Right cardiac atrium (tissue), 5 donors: ENCODE data around the gene KDM4E. TPM values are rescaled to one million over a fixed set of nuclear protein-coding genes. Genes with fewer than 3 reads are reported as not detected.

Experiments
- ATAC-seq, 2 donors: fragments of 200-7000 bp; cut with Tn5 transposase; one replicate each; pipeline versions ENCODE4 v1.8.0 to v1.9.1; 2020; ENCODE audit warnings: moderate library complexity in 2 of 2, mild to moderate bottlenecking in 1 of 2
- DNase-seq, 3 donors: peaks; one replicate each; pipeline ENCODE4 v3.0.0-alpha.2; 2020
- H3K27ac ChIP-seq: one replicate; pipeline ENCODE4 v1.5.1; 2013; ENCODE audit warnings: mild to moderate bottlenecking, low read length, control low read depth, moderate library complexity
- H3K27me3 ChIP-seq: one replicate; pipeline ENCODE4 v1.6.1; 2013; ENCODE audit not compliant: control insufficient read depth, insufficient read depth
- H3K4me1 ChIP-seq: one replicate; pipeline ENCODE4 v1.6.1; 2013; ENCODE audit warnings: low read length; ENCODE audit not compliant: control insufficient read depth, insufficient read depth
- H3K4me3 ChIP-seq: one replicate; pipeline ENCODE4 v1.5.1; 2013; ENCODE audit warnings: low read length, control low read depth
- H3K9me3 ChIP-seq: one replicate; pipeline ENCODE4 v1.6.1; 2013; ENCODE audit warnings: low read length; ENCODE audit not compliant: control insufficient read depth
- WGBS: extraction: QIAGEN DNeasy Blood & Tissue Kit; methylation state at CpG from one replicate; pipeline ENCODE4 v1.1.7; 2013; 5-methylcytosine and 5-hydroxymethylcytosine counted together
- intact Hi-C, 4 donors: fragments of 100-400 bp; cut with DNase I; formaldehyde crosslinking; loops; one replicate each; pipeline versions ENCODE4 v1.11.0 to v1.14.0; 2022 to 2023
- polyA plus RNA-seq: library from polyadenylated mRNA; stranded (reverse); fragments of 200-250 nt; gene quantifications from one replicate; pipeline ENCODE4 v1.2.3, GENCODE V29; 2013
- total RNA-seq, 4 donors: library from RNA; stranded (reverse); fragmentation: NEBNext Ultra II Directional; extraction: Animal tissue kit (Norgen Biotek cat#: 25700); gene quantifications; one replicate each; pipeline ENCODE4 v1.2.1, GENCODE V29; 2021
- donor health status: healthy with polysubstance abuse.
- donor health status: DM: no; HTN: yes; CAD: no.
- donor health status: DM: no; HTN: no; CAD: no.
- donor health status: DM: no; HTN: yes; CAD: no; lungs with severe emphysema.
- donor health status: DM: yes; HTN: yes; CAD: no.

KDM4E gene
- total and polyA plus RNA-seq, 5 donors = not detected

DNA sequence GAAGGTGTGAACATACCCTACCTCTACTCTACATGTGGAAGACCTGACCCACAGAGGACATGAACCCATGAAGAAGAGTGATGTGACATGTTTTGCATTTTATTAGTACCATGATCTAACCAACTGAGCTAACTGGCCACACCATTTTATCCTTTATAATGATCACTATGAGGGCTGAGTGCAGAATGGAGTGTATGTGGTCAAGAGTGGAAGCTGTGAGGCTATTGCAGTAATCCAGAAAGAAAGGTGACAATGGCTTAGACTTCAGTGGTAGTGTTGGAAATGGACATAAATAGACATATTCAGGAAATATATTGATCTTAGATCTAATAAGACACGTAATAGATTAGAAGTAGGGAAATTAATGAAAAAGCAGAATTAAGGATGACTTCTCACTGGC, 45.4 kb downstream of the KDM4E start:
- no peaks in the 10 kb centered on the region for H3K27me3 ChIP-seq
- intact Hi-C loops = no loop called here
- no peaks in the 10 kb centered on the region for H3K9me3 ChIP-seq
- WGBS = 92% methylated on average over 1 of the region's 1 CpG
- ATAC-seq (no peak), DNase-seq (no peak)
- H3K4me3 ChIP-seq = no peak overlapping the region
- no peak overlapping the region for H3K27ac ChIP-seq
- peaks cover 6% of the 10 kb centered on the region for H3K4me1 ChIP-seq

DNA sequence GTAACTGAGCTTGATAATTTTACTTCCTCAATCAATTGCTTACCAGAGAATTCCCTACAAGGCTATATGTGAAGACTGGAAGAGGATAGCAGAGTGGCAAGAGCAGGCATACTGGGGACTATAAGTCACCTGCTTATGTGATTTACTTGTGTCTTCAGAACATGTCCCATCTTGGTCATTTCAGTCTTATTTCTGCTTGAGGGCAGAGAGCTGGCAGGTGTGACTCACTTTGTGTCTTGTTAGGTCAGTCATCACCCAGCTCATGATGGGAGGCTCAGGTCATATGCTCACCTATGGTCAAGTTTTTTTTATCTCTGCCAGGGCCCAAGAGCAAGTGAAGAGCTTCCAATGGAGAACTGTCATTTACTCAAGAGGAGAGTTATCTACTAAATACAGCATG, 47.9 kb downstream of the KDM4E start:
- intact Hi-C loops = no loop called here
- H3K4me3 ChIP-seq = no peak overlapping the region
- DNase-seq = no peak
- H3K27me3 ChIP-seq = no peaks in the 10 kb centered on the region
- no peaks in the 10 kb centered on the region for H3K9me3 ChIP-seq
- H3K4me1 ChIP-seq = peaks cover 6% of the 10 kb centered on the region
- no peak for ATAC-seq
- no peak overlapping the region for H3K27ac ChIP-seq

DNA sequence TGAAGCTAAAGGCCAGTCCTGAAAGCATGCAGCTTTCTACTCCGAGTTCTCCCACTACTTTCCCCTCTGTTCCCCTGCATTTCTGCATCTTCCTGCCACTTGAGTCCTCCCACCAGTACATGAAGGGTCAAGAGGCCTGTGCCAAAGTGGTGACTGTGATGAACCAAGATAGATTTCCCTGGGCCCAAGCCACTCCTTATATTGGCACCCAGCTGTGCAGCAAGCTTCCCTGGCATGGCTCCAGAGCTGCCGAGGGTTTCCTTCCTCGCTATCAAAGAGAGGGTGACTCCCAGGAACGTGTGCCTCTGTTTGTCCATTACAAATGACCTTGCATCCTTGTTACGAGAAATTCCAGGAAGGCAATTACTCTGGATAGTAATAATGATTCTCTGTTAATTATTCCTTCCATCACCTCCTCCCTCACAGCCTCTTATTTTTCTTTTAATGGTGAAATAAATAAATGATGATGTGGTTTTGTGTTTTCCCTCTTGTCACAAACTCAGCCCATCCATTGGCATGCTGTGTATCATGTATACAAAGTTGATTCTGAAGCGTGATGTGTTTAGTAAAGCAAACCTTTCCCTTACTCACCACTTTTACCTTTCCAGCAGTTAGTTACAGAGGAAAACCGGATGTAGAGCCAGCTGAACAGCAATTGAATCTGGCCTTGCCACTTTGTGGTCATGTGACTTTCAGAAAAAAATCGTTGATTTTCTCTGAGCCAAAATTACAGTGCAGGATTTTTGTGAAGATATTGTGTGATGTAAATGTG, 49.9 kb downstream of the KDM4E start:
- ATAC-seq (peak; percentile 83 to 90), DNase-seq (peak; percentile 82 to 88 (median 87))
- Histone ChIP-seq H3K27me3 (no peaks in the 10 kb centered on the region), H3K4me3 (no peak overlapping the region), H3K4me1 (peaks cover 6% of the 10 kb centered on the region), H3K27ac (peak overlapping the region; percentile 28), H3K9me3 (no peaks in the 10 kb centered on the region)
- 23% methylated on average over 8 of the region's 8 CpGs for WGBS
- intact Hi-C loops = no loop called here

DNA sequence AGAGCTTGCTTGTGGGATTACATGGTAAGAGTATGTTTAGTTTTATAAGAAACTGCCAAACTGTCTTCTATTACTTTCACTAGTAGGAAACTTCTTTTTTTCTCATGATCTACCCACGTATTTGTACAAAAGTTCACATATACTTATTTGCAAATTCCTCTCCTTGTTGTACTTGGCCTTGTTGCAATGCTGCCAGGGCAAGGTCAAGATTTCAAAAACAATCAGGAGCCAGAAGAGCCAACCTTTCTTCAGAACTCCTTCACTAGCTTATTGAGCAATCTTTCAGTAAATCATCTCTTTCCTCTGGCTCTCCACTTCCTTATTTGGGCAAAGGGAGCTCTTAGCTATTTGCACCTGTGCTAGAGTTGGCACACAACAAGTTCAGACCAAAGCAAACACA, 51.4 kb downstream of the KDM4E start:
- peaks cover 6% of the 10 kb centered on the region for H3K4me1 ChIP-seq
- DNase-seq = peak in 1 of 3 donors; percentile 60
- ATAC-seq = peak; percentile 41 to 59
- intact Hi-C loops = no loop called here
- 39% methylated on average over 1 of the region's 1 CpG for WGBS
- H3K9me3 ChIP-seq = no peaks in the 10 kb centered on the region
- H3K27me3 ChIP-seq = no peaks in the 10 kb centered on the region
- no peak overlapping the region for H3K27ac ChIP-seq
- no peak overlapping the region for H3K4me3 ChIP-seq

DNA sequence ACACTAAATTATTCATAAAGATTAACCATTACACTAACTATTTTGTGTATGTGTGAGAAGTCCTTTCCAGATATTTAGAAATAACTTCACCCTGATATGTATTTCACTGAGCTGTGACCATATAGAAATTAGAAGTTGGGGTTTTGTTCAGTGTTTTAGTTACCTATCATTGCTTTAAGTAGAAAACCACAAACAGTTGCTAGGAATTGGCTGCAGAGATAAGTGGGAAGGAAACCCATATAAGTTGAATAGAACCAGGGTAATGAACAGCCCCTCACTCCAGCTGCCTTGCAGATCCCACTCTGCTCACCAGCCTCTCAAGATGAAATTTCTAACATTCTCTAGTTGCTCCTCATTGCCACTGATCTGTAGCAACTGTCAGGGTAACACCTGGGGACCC, 51.9 kb downstream of the KDM4E start:
- Histone ChIP-seq H3K4me1 (peaks cover 6% of the 10 kb centered on the region), H3K4me3 (no peak overlapping the region), H3K9me3 (no peaks in the 10 kb centered on the region), H3K27ac (no peak overlapping the region), H3K27me3 (no peaks in the 10 kb centered on the region)
- ATAC-seq (no peak), DNase-seq (no peak)
- intact Hi-C loops = no loop called here

Other genes with a start within 250 kb of the KDM4E start
- gene CWC15, start 51.7 kb upstream of the KDM4E start, total RNA-seq = 10 to 100 TPM; 63.6 to 82.7 (median 67.0) TPM
- 75.3 TPM for gene CWC15, start 51.7 kb upstream of the KDM4E start, polyA plus RNA-seq
- gene KDM4D, start 51.5 kb upstream of the KDM4E start, total RNA-seq = 1 to 10 TPM in 3 of 4 donors, under 1 TPM in 1; 0.64 to 1.3 (median 1.1) TPM
- 0.79 TPM for gene KDM4D, start 51.5 kb upstream of the KDM4E start, polyA plus RNA-seq
- not detected for gene KDM4F, start 24.2 kb downstream of the KDM4E start, total RNA-seq
- not detected for gene KDM4F, start 24.2 kb downstream of the KDM4E start, polyA plus RNA-seq
- gene SRSF8, start 41.7 kb downstream of the KDM4E start, total RNA-seq = 10 to 100 TPM; 30.5 to 39.4 (median 35.0) TPM
- gene SRSF8, start 41.7 kb downstream of the KDM4E start, polyA plus RNA-seq = 32.1 TPM
- 10 to 100 TPM; 12.0 to 19.5 (median 14.6) TPM for gene ENDOD1, start 64.6 kb downstream of the KDM4E start, total RNA-seq
- gene ENDOD1, start 64.6 kb downstream of the KDM4E start, polyA plus RNA-seq = 8.8 TPM
- 10 to 100 TPM in 3 of 4 donors, 1 to 10 TPM in 1; 9.1 to 15.3 (median 12.0) TPM for gene SESN3, start 205.9 kb downstream of the KDM4E start, total RNA-seq
- gene SESN3, start 205.9 kb downstream of the KDM4E start, polyA plus RNA-seq = 3.2 TPM